Heart right ventricle (tissue), 16 donors: ENCODE results near the gene TENT4B. TPM values are rescaled to one million over a fixed set of nuclear protein-coding genes. Genes with fewer than 3 reads are reported as not detected.

Experiments
- ATAC-seq, 8 donors: fragments of 200-7000 bp; cut with Tn5 transposase; one replicate each; pipeline ENCODE4 v1.9.1; 2020; ENCODE audit warnings: mild to moderate bottlenecking in 8 of 8, moderate library complexity in 8 of 8, moderate number of reproducible peaks in 1 of 8
- DNase-seq, 2 donors: peaks; one replicate each; pipeline ENCODE4 v3.0.0-alpha.2; 2020
- H3K27ac ChIP-seq, 10 donors: fragments of 200-600 bp; sonication (generic) in 2 of 10; one replicate each; pipeline versions ENCODE4 v1.5.0 to v1.8.0; 2020 to 2022; ENCODE audit warnings: mild to moderate bottlenecking in 3 of 10
- H3K27me3 ChIP-seq, 7 donors: fragments of 200-600 bp; one replicate each; pipeline ENCODE4 v1.8.0; 2021 to 2022; ENCODE audit warnings: mild to moderate bottlenecking in 2 of 7
- H3K36me3 ChIP-seq, 9 donors: fragments of 200-600 bp; sonication (generic) in 1 of 9; one replicate each; pipeline versions ENCODE4 v1.5.0 to v1.8.0; 2020 to 2022; ENCODE audit warnings: mild to moderate bottlenecking in 2 of 9
- H3K4me1 ChIP-seq, 9 donors: fragments of 200-600 bp; sonication (generic) in 1 of 9; one replicate each; pipeline versions ENCODE4 v1.5.0 to v1.8.0; 2020 to 2022; ENCODE audit warnings: mild to moderate bottlenecking in 4 of 9
- H3K4me3 ChIP-seq, 10 donors: fragments of 200-600 bp; sonication (generic) in 2 of 10; one replicate each; pipeline versions ENCODE4 v1.5.0 to v1.8.0; 2020 to 2022; ENCODE audit warnings: mild to moderate bottlenecking in 7 of 10, moderate library complexity in 2 of 10
- H3K9me3 ChIP-seq, 11 donors: fragments of 200-600 bp in 10 of 11; sonication (generic) in 2 of 11; one replicate each; pipeline versions ENCODE4 v1.5.0 to v1.8.0; 2013 to 2022; ENCODE audit warnings: mild to moderate bottlenecking in 2 of 11, control low read depth in 1 of 11, moderate library complexity in 1 of 11
- CTCF ChIP-seq, 9 donors: fragments of 200-600 bp; sonication (generic) in 2 of 9; IDR thresholded peaks; one replicate each; pipeline versions ENCODE4 v1.5.0 to v1.8.0; 2021 to 2022; ENCODE audit warnings: antibody characterized with exemption in 9 of 9, mild to moderate bottlenecking in 5 of 9, moderate library complexity in 1 of 9
- WGBS, 2 donors: extraction: QIAGEN DNeasy Blood & Tissue Kit; methylation state at CpG; one replicate each; pipeline ENCODE4 v1.1.7; 2013; ENCODE audit warnings: inconsistent platforms in 1 of 2; 5-methylcytosine and 5-hydroxymethylcytosine counted together
- intact Hi-C, 10 donors: fragments of 100-400 bp; cut with DNase I; formaldehyde crosslinking; loops; one replicate each; pipeline versions ENCODE4 v1.11.1 to v1.14.2; 2022
- polyA plus RNA-seq, 2 donors: library from polyadenylated mRNA; stranded (reverse); fragments of 200-250 nt; gene quantifications; one replicate each; pipeline ENCODE4 v1.2.3, GENCODE V29; 2013
- total RNA-seq, 10 donors: library from RNA; stranded (reverse); fragmentation: NEBNext Ultra II Directional in 3 of 10; extraction: Animal tissue kit (Norgen Biotek cat#: 25700) in 3 of 10; gene quantifications; one replicate each; pipeline versions ENCODE4 v1.2.1 to v1.2.4, GENCODE V29; 2021 to 2023
- donor health status: Arrhythmogenic right ventricular cardiomyopathy.
- donor health status: ischemic (EF 13 %, LVEDD 7.1; RV severe dilation, severe dysfunction).
- donor health status: healthy with polysubstance abuse.
- donor health status: DM: no; HTN: yes; CAD: no.
- donor health status: DM: no; HTN: no; CAD: no.
- donor health status: ischemic (EF 25% LVEDD 6.9; RV normal size, moderate dysfunction).
- donor health status: ischemic (EF 25% LVEDD 5.7; RV mildly dilated, moderate dysfunction).
- donor health status: healthy.
- donor health status: DM: yes; HTN: yes; CAD: no.
- donor health status: Ischemic cardiomyopathy.
- donor health status: ischemic (EF 35%, LVEDD 5.7; RV mildly dilated, moderate dysfunction).
- donor health status: nonischemic (EF 11% LVEDD 7.7; RV severe dilation, severe dysfunction).
- donor health status: DM: yes; HTN: yes; CAD: no.
- donor health status: PGD.
- donor health status: ischemic (EF 29% LVEDD 5.4; RV normal size, mild dysfunction).
- donor health status: nonischemic (EF 23%, LVEDD 6.1; RV moderate dilation, normal function).

TENT4B gene
- total and polyA plus RNA-seq, 12 donors, result 2.7 to 8.6 (median 6.4) TPM

DNA sequence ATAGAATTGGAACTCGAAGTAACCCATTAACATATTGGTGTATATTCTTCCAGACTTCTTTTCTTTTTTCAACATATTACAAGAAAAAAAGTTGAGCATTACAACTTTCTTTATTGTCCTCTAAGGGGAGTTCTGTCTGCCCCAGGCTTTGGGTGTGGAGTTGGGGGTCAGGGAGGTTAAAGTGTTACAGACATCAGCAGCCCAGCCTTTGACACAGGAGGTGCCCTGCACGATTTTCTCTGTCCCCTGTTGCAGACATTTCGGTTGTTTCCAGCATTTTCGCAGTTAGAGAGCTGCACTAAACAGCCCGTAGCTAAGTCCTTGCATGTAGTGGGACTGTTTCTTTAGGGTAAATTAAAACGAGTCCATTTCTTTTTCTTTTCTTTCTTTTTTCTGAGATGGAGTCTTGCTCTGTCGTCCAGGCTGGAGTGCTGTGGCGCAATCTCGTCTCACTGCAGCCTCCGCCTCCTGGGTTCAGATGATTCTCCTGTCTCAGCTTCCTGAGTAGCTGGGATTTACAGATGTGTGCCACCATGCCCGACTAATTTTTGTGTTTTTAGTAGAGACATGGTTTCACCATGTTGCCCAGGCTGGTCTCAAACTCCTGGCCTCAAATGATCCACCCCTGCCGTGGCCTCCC, 99.9 kb downstream of the TENT4B start:
- H3K27me3 ChIP-seq, result peaks cover 0 to 9% (median 0%) of the 10 kb centered on the region in 7 donors
- WGBS, 2 donors, result 80 to 85% methylated on average over 12 of the region's 12 CpGs
- intact Hi-C loops, result loop anchor here in 2 of 10 donors (10.0 kb wide), 2 partner anchors 72 to 402 kb away; no protein-coding TSS in a partner anchor
- no peak for ATAC-seq
- DNase-seq, result no peak
- no peaks in the 10 kb centered on the region for H3K9me3 ChIP-seq
- H3K27ac ChIP-seq, result peak overlapping the region in 1 of 10 donors; percentile 31
- H3K4me1 ChIP-seq, result peaks cover 0 to 28% (median 0%) of the 10 kb centered on the region in 9 donors
- TF ChIP-seq CTCF (IDR thresholded peaks at IDR 0.05), result no peak
- no peaks in the 10 kb centered on the region for H3K36me3 ChIP-seq
- no peak overlapping the region for H3K4me3 ChIP-seq

- Histone ChIP-seq H3K27me3 (peaks cover 0 to 9% (median 0%) of the 10 kb centered on the region in 7 donors), H3K27ac (peak overlapping the region in 1 of 10 donors; percentile 31), H3K4me3 (no peak overlapping the region), H3K36me3 (no peaks in the 10 kb centered on the region), H3K9me3 (no peaks in the 10 kb centered on the region), H3K4me1 (peaks cover 0 to 28% (median under 1%) of the 10 kb centered on the region in 9 donors)
- intact Hi-C loops, result loop anchor here in 2 of 10 donors (10.0 kb wide), 2 partner anchors 71 to 401 kb away; no protein-coding TSS in a partner anchor
- DNase-seq (no peak), ATAC-seq (no peak)
- TF ChIP-seq CTCF (IDR thresholded peaks at IDR 0.05), result no peak
- WGBS, 2 donors, result 90 to 96% methylated on average over 8 of the region's 8 CpGs
These were observed 100.4 kb downstream of the TENT4B start for GRCh38 chr16:50253514-50253910.

- peak in 1 of 8 donors; percentile 8 for ATAC-seq
- TF ChIP-seq CTCF (IDR thresholded peaks at IDR 0.05), result no peak
- no peak overlapping the region for H3K4me3 ChIP-seq
- intact Hi-C loops, result loop anchor here in 2 of 10 donors (10.0 kb wide), 2 partner anchors 71 to 401 kb away; no protein-coding TSS in a partner anchor
- peaks cover 0 to 33% (median 6%) of the 10 kb centered on the region in 9 donors for H3K4me1 ChIP-seq
- WGBS, 2 donors, result 67 to 72% methylated on average over 7 of the region's 7 CpGs
- no peak for DNase-seq
- H3K9me3 ChIP-seq, result no peaks in the 10 kb centered on the region
- no peaks in the 10 kb centered on the region for H3K36me3 ChIP-seq
- peaks cover 0 to 9% (median 0%) of the 10 kb centered on the region in 7 donors for H3K27me3 ChIP-seq
- peak overlapping the region in 1 of 10 donors; percentile 31 for H3K27ac ChIP-seq
These were observed 101.0 kb downstream of the TENT4B start for GRCh38 chr16:50254072-50254471.

DNA sequence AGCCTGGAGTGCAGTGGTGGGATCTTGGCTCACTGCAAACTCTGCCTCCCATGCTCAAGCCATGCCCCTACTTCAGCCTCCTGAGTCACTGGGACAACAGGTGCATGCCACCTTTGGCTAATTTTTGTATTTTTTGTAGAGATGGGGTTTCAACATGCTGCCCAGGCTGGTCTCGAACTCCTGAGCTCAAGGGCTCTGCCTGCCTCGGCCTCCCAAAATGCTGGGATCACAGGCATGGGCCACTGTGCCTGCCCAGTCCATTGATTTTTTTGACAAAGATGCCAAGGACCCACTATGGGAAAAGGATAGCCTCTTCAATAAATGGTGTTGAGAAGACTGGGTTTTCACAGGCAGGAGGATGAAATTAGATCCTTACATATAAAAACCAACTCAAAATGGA, 102.4 kb downstream of the TENT4B start:
- Histone ChIP-seq H3K36me3 (no peaks in the 10 kb centered on the region), H3K27me3 (peaks cover 0 to 10% (median 0%) of the 10 kb centered on the region in 7 donors), H3K27ac (no peak overlapping the region), H3K4me1 (peaks cover 0 to 43% (median 11%) of the 10 kb centered on the region in 9 donors), H3K4me3 (no peak overlapping the region), H3K9me3 (no peaks in the 10 kb centered on the region)
- TF ChIP-seq CTCF (IDR thresholded peaks at IDR 0.05), result no peak
- ATAC-seq (no peak), DNase-seq (no peak)
- intact Hi-C loops, result loop anchor here in 2 of 10 donors (10.0 kb wide), 2 partner anchors 69 to 399 kb away; no protein-coding TSS in a partner anchor
- 92 to 93% methylated on average over 2 of the region's 2 CpGs for WGBS, 2 donors
